Activated CD8-positive, alpha-beta memory T cell treated with anti-CD3 and anti-CD28 coated beads, Interleukin-2, amount 50 U/mL, for 24 hours (primary cell): ENCODE results near the gene SOX15.
"Not testable (repeated sequence)": the region's sequence is repeated elsewhere in the genome, so short reads cannot be mapped to it uniquely, and the experiment has no call there.

Experiments used
- DNase-seq: peaks from one replicate; pipeline ENCODE4 v3.0.0-alpha.2; 2020; ENCODE audit errors: extremely low read depth

The SOX15 gene

DNA sequence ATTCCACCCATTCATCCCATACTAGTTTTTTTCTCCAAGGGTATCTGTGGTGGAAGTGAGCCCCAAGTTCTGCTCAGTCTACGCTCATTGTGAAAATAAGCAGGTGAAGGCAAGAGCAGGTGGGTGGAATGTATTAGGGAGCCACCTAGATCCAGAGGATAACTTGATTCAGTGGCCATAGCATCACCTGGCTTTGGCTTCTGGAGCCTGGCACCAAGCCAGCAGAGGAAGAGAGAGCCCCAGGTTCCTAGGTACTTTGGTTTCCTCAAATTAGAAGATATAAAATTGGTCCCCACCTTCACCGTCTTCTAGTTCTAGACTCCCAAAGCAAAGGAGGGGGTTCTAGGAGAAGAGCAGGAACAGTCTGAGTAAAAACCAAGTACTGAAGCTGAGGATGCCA, 20.7 kb upstream of the SOX15 start:
- DNase-seq, result no peak

GRCh38 chr17:7606280-7606679, 16.4 kb upstream of the SOX15 start:
- no peak for DNase-seq

- DNase-seq, result not testable (repeated sequence)
Measured at GRCh38 chr17:7597561-7597960, 7.7 kb upstream of the SOX15 start.

DNA sequence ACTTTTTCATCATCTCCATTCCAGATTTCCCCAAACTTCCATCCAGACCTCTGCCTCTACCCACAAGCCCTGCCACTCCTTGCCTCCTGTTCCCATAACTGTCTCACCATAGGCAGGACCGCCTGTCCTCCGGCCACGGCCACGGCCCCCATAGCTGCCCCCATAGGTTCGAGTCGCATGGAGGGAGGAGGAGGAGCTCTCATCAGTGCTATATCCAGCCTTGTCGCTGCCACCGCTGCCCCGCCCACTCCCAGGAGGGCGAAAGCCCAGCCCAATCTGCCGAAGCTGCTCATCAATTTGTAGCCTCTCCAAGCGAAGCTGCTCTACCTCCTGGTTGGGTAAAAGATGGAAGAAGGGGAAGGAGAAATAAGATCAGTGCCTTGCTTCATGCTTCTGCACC, 3.4 kb upstream of the SOX15 start:
- no peak for DNase-seq

DNA sequence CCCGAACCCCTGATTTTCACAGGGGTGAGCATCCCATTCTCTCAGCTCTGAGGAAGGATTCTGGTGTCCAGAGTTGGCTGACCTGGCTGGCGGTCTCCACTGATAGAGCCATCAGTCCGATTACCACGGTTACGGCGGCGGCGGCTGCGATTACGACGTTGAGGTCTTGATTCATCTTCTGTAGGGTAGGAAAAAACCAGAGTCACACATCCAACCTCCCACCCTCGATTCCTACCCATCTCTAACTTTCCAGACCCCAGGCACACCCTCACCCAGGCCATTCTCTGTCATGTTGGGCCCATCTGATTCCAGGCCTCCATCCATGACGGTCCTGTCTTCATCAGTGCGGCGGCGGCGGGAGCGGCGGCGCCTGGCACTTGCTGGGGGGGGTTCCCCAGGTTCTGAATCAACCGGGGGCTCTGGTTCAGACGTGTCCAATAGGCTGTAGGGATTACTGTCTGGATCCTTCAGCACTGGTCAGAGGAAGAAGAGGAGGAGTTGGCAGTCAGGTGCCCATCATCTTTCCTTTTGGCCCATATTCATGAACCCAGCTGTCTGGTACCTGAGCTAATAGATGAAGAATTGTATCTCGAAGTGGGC, 2.6 kb upstream of the SOX15 start:
- no peak for DNase-seq

DNA sequence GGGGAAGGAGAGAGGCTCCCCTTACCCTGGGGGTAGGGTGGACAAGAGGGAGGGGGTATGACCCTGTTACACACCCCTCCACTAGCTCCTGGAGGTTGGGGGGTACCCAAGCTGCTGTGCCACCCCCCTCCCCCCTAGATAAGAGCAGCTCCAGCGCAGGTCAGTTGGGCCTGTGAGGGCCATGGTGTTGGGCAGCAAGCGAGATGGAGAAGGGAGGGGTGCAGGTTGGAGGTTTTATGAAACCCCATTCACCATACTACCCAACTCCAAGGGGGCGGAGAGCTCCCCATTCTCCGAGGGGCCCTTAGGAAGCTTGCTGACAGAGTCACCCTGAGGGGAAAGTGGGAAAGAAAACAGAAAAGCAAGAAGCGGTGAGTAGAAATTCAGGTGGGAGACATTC, 1.7 kb upstream of the SOX15 start:
- no peak for DNase-seq

DNA sequence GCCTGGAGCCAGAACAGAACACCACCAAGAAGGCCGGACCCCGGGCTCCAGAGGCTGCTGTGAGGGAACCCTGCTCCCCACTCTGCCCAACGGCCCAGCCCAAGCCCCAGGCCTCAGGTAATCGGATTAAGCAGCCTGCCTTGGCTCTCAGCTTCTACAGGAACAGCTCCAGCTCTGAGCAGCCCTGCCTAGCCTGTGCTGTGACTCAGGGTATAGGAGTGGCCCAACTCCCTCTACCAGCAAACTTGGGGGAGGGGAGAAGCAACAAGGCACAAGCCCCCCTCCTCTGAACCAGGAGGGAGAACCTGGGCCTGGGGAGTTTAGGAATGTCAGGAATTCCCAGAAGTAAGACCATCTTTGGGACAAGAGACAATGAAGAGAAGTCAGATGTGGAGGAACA, 849 bp upstream of the SOX15 start:
- no peak for DNase-seq

- no peak for DNase-seq
Measured at GRCh38 chr17:7589204-7589868, 558 bp downstream of the SOX15 start.

- DNase-seq, result no peak
Measured at GRCh38 chr17:7588553-7589203, 1.2 kb downstream of the SOX15 start.

GRCh38 chr17:7587420-7588151, 2.3 kb downstream of the SOX15 start:
- no peak for DNase-seq

DNA sequence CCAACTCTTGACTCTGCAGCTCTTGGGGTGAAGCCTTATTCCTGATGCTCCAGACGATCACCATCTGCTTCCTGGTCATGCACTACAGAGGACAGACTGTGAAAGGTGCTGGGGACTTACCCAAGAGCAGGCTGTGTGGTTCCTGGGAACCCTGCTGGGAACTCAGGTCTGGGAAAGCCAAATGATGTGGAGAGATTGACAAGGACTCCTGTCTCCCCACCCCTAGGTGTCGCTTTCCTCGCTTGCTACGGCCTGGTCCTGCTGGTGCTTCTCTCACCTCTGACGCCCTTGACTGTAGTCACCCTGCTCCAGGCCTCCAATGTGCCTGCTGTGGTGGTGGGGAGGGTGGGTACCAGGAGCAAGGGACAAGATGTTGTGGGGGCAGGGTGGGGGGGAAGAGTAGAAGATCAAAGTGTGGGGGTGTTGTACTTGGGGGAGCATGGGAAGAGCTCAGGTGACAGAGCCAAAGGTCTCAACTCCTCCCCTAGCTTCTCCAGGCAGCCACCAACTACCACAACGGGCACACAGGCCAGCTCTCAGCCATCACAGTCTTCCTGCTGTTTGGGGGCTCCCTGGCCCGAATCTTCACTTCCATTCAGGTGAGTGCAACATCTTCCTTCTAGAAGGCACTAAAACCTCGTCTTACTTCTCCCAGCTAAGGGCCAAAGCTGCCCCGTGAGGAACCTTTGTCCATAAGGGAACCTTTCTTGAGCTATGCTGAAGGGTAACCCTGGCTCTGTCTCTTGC, 3.0 kb downstream of the SOX15 start:
- DNase-seq, result no peak

- peak; percentile 90 for DNase-seq
Measured at GRCh38 chr17:7583253-7584109, 6.4 kb downstream of the SOX15 start, which contains the start of gene MPDU1. Gene MPDU1 (plus strand): TSS chr17:7583852. CDS start chr17:7583863, 11 bp downstream.

DNA sequence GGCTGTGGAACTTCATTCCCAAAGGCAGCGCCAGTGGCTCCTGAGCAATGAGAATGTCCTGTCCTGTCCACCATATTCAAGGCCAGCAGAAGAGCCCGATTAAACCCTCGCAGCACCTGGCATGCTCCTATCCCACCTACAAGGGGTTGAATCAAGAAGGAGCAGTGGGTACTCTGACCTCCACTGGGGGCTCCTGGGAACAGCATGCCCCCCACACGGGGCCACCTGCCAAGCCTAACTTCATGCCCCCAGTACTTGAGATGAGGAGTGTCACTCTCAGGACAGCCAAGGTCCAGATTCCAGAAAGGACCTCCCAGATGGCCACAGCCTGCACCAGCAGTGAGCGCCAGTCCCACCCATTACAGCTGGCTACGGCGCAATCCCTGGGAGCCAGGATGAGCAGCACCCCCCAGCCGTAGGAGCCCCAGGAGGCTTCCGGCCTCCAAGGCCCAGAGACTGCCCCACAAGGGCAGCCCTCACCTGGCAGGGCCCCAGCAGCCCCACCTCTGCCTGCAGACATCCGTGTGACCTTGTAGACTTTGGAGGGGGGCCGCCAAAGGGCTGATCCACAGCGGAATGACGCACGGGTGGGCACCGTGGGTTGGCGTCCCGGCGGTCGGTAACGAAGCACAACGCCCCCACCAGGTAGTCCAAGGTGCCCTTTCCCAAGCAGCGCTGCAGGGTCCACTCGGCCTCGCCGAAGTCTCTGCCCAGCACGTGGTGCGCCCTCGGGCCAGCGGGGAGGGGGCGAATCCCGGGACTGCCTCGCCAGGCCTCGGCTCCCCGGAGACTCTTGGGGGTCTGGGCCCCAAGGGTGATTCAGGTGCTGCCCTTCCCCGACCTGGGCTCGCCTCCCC, 7.3 kb downstream of the SOX15 start:
- no peak for DNase-seq

DNA sequence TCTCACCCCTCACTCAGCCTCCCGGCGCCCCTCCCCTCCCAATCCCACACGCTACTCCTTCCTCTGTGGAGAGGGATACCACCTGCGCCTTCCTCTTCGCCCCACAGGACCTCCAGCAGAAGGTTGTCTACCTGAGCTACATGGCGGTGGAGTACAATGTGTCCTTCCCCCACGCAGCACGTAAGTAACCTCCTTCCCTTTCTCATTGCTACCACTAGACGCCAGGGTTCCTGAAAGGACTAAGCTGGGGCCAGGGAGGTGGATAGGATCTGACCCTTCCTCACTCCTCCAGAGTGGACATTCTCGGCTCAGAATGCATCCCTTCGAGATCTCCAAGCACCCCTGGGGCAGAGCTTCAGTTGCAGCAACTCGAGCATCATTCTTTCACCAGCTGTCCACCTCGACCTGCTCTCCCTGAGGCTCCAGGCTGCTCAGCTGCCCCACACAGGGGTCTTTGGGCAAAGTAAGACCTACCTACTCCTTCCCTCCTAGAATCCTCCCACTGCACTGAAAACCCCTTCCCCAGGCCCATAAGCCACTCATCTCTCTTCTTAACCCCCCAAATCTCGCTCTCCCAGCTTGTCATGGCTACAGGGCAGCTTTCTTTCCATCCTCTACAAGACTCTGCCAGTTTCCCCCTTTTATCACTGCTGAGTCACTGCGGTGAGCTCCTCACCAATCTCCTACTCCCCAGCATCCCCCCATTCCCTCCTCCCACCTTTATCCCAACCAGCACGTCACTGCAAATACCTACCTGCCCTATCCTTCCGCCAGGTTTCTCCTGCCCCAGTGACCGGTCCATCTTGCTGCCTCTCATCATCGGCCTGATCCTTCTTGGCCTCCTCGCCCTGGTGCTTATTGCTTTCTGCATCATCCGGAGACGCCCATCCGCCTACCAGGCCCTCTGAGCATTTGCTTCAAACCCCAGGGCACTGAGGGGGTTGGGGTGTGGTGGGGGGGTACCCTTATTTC, 9.0 kb downstream of the SOX15 start:
- no peak for DNase-seq

DNA sequence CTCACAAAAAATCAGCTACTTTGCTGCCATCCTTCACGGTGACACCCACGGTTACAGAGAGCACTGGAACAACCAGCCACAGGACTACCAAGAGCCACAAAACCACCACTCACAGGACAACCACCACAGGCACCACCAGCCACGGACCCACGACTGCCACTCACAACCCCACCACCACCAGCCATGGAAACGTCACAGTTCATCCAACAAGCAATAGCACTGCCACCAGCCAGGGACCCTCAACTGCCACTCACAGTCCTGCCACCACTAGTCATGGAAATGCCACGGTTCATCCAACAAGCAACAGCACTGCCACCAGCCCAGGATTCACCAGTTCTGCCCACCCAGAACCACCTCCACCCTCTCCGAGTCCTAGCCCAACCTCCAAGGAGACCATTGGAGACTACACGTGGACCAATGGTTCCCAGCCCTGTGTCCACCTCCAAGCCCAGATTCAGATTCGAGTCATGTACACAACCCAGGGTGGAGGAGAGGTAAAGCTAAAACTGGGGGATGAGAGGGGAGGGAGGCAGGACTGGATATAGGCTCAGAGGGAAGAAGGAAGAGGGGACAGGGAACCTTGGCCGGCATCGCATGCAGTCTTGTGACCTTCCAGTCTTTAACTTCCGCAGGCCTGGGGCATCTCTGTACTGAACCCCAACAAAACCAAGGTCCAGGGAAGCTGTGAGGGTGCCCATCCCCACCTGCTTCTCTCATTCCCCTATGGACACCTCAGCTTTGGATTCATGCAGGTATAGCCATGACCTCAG, 9.9 kb downstream of the SOX15 start:
- no peak for DNase-seq

GRCh38 chr17:7579001-7579833, 10.7 kb downstream of the SOX15 start, which contains the start of gene CD68:
Gene CD68 (plus strand): TSS chr17:7579638. CDS start chr17:7579678, 40 bp downstream.
- DNase-seq, result peak; percentile 63
